ENCODE measurements around the gene CTSV.

CTSV gene

GRCh38 chr9:97052735-97053134 is 13.8 kb upstream of the CTSV start:
- Histone ChIP-seq H3F3A (ENCODE audit: insufficient read depth, low read length) (no peaks in the 10 kb centered on the region), H3K79me2 (ENCODE audit: low read length) (no peaks in the 10 kb centered on the region), H3K4me3 (ENCODE audit: low read length) (no peak overlapping the region), H3K9me3 (replicated peaks; ENCODE audit: insufficient read depth, low read length) (no peaks in the 10 kb centered on the region), H3K27me3 (replicated peaks; ENCODE audit: insufficient read depth, low read length) (no peaks in the 10 kb centered on the region), H2AFZ (ENCODE audit: low read length) (no peak overlapping the region), H3K4me1 (ENCODE audit: low read length) (no peaks in the 10 kb centered on the region), H4K20me1 (ENCODE audit: insufficient read depth, low read length) (no peaks in the 10 kb centered on the region), H3K4me2 (ENCODE audit: low read depth, low read length) (no peak overlapping the region), H3K36me3 (replicated peaks; ENCODE audit: insufficient read depth, low read length) (no peaks in the 10 kb centered on the region), H3K9ac (ENCODE audit: low read length) (no peak overlapping the region), H3K27ac (ENCODE audit: low read length) (no peak overlapping the region), H3K9me2 (replicated peaks; ENCODE audit: insufficient read depth, low read length) (no peaks in the 10 kb centered on the region)
- DNase-seq = no peak
- no peak for TF ChIP-seq CTCF (IDR thresholded peaks at IDR 0.05; ENCODE audit: low read length)
- no peak for TF ChIP-seq EZH2phosphoT487 (IDR thresholded peaks at IDR 0.05; ENCODE audit: low read length)
- no peak for TF ChIP-seq EZH2 (optimal IDR thresholded peaks at IDR 0.05; ENCODE audit: low read depth, low read length)

GRCh38 chr9:97046228-97046627 is 7.3 kb upstream of the CTSV start:
- Histone ChIP-seq H3K36me3 (replicated peaks; ENCODE audit: insufficient read depth, low read length) (no peaks in the 10 kb centered on the region), H3F3A (ENCODE audit: insufficient read depth, low read length) (no peaks in the 10 kb centered on the region), H3K27ac (ENCODE audit: low read length) (no peak overlapping the region), H2AFZ (ENCODE audit: low read length) (no peak overlapping the region), H3K9me3 (replicated peaks; ENCODE audit: insufficient read depth, low read length) (no peaks in the 10 kb centered on the region), H3K79me2 (ENCODE audit: low read length) (no peaks in the 10 kb centered on the region), H3K4me1 (ENCODE audit: low read length) (no peaks in the 10 kb centered on the region), H3K4me3 (ENCODE audit: low read length) (no peak overlapping the region), H3K4me2 (ENCODE audit: low read depth, low read length) (no peak overlapping the region), H4K20me1 (ENCODE audit: insufficient read depth, low read length) (no peaks in the 10 kb centered on the region), H3K9ac (ENCODE audit: low read length) (no peak overlapping the region), H3K27me3 (replicated peaks; ENCODE audit: insufficient read depth, low read length) (no peaks in the 10 kb centered on the region), H3K9me2 (replicated peaks; ENCODE audit: insufficient read depth, low read length) (no peaks in the 10 kb centered on the region)
- DNase-seq = no peak
- TF ChIP-seq EZH2phosphoT487 (IDR thresholded peaks at IDR 0.05; ENCODE audit: low read length) (no peak), EZH2 (optimal IDR thresholded peaks at IDR 0.05; ENCODE audit: low read depth, low read length) (no peak), CTCF (IDR thresholded peaks at IDR 0.05; ENCODE audit: low read length) (no peak)

GRCh38 chr9:97045300-97045699 is 6.4 kb upstream of the CTSV start:
- no peaks in the 10 kb centered on the region for H3K36me3 ChIP-seq (replicated peaks; ENCODE audit: insufficient read depth, low read length)
- TF ChIP-seq EZH2phosphoT487 (IDR thresholded peaks at IDR 0.05; ENCODE audit: low read length) (no peak), CTCF (IDR thresholded peaks at IDR 0.05; ENCODE audit: low read length) (no peak), EZH2 (optimal IDR thresholded peaks at IDR 0.05; ENCODE audit: low read depth, low read length) (no peak)
- no peak overlapping the region for H3K4me2 ChIP-seq (ENCODE audit: low read depth, low read length)
- H3K27me3 ChIP-seq (replicated peaks; ENCODE audit: insufficient read depth, low read length) = no peaks in the 10 kb centered on the region
- H3K9me3 ChIP-seq (replicated peaks; ENCODE audit: insufficient read depth, low read length) = no peaks in the 10 kb centered on the region
- H3K9me2 ChIP-seq (replicated peaks; ENCODE audit: insufficient read depth, low read length) = no peaks in the 10 kb centered on the region
- no peak for DNase-seq
- no peak overlapping the region for H2AFZ ChIP-seq (ENCODE audit: low read length)
- no peak overlapping the region for H3K27ac ChIP-seq (ENCODE audit: low read length)
- no peaks in the 10 kb centered on the region for H4K20me1 ChIP-seq (ENCODE audit: insufficient read depth, low read length)
- no peak overlapping the region for H3K9ac ChIP-seq (ENCODE audit: low read length)
- H3K79me2 ChIP-seq (ENCODE audit: low read length) = no peaks in the 10 kb centered on the region
- no peaks in the 10 kb centered on the region for H3K4me1 ChIP-seq (ENCODE audit: low read length)
- H3K4me3 ChIP-seq (ENCODE audit: low read length) = no peak overlapping the region
- no peaks in the 10 kb centered on the region for H3F3A ChIP-seq (ENCODE audit: insufficient read depth, low read length)
